HFF-Myc (cell line): Measurements from ENCODE around the gene PDE4D.

Experiments used
- DNase-seq: peaks from one replicate; pipeline ENCODE4 v3.0.0-alpha.2; 2011; ENCODE audit warnings: low read depth; ENCODE audit errors: extremely low read depth
- H3K4me3 ChIP-seq: replicated peaks from 2 replicates; pipeline ENCODE4 v1.5.1; 2011; ENCODE audit warnings: low read depth, mild to moderate bottlenecking, control low read depth, low read length
- TF ChIP-seq, protein P1 (sequence below): IDR thresholded peaks from 2 replicates; pipeline ENCODE4 v1.5.1; 2012; ENCODE audit warnings: mild to moderate bottlenecking, low read depth, low read length, control low read depth; ENCODE audit errors: missing control alignments

The PDE4D gene

GRCh38 chr5:59099270-59099994 is 794.1 kb downstream of the PDE4D start:
- no peak for DNase-seq
- H3K4me3 ChIP-seq = no peak overlapping the region
- TF ChIP-seq, protein P1, sequence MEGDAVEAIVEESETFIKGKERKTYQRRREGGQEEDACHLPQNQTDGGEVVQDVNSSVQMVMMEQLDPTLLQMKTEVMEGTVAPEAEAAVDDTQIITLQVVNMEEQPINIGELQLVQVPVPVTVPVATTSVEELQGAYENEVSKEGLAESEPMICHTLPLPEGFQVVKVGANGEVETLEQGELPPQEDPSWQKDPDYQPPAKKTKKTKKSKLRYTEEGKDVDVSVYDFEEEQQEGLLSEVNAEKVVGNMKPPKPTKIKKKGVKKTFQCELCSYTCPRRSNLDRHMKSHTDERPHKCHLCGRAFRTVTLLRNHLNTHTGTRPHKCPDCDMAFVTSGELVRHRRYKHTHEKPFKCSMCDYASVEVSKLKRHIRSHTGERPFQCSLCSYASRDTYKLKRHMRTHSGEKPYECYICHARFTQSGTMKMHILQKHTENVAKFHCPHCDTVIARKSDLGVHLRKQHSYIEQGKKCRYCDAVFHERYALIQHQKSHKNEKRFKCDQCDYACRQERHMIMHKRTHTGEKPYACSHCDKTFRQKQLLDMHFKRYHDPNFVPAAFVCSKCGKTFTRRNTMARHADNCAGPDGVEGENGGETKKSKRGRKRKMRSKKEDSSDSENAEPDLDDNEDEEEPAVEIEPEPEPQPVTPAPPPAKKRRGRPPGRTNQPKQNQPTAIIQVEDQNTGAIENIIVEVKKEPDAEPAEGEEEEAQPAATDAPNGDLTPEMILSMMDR = no peak

DNA sequence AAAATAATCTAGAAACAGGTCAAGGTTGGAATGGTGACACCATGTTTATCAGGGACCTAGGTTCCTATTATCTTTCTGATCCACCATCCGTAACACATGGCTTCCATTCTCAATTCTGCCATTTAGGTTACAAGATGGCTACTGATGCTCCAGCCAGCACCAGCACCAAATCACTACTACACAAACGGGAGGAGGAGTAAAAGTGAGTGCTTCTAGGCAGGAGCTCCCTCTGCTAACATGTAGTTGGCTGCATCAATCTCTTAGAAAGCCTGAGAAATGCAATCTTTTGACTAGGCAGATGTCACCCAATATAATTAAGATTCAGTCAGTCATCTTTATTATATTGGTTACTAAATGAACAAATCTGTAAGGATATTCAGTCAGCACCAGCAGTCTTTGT is 794.8 kb downstream of the PDE4D start:
- no peak overlapping the region for H3K4me3 ChIP-seq
- TF ChIP-seq, protein P1 = no peak
- DNase-seq = no peak

- no peak for DNase-seq
- TF ChIP-seq, protein P1 = no peak
- no peak overlapping the region for H3K4me3 ChIP-seq
These were observed 795.8 kb downstream of the PDE4D start for GRCh38 chr5:59097712-59098111.

DNA sequence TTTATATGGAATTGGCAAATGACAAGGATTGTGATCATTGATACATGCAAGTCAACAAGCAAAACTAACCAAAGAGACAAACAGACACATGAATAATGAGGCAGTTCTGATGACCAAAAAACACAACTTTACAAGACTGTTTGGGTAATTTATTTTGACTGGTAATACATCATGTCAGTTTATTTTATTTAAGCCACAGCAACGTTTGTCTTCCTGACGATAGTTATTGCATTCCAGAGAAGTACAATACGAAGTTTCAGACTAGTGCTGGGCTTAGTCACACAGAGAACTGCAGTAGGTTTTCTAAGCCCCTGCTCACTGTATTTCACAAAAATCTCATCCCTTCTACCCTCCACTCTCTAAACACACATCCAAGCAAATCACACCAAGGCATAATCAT is 796.4 kb downstream of the PDE4D start:
- no peak for DNase-seq
- no peak overlapping the region for H3K4me3 ChIP-seq
- TF ChIP-seq, protein P1 = no peak

GRCh38 chr5:59095480-59095879 is 798.0 kb downstream of the PDE4D start:
- no peak overlapping the region for H3K4me3 ChIP-seq
- no peak for DNase-seq
- TF ChIP-seq, protein P1 = no peak

DNA sequence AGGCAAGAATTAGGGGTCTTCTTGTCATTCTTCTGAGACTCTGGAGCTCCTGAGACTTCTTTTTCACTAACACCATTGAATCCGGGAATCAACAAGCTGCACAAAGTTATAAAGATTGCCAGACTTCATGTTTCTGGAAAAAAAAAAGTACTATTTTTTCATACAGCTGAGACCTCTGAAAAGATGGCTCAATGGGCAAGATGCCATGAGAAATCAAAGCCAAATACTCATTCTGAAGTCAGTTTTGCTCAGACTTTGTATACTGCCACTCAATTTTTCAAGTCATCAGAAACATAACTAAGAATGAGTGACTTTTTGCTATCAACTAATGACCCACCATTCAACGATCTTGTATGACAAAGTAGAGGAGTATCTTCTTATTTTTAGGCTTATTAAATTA is 798.7 kb downstream of the PDE4D start:
- TF ChIP-seq, protein P1 = no peak
- DNase-seq = no peak
- no peak overlapping the region for H3K4me3 ChIP-seq

GRCh38 chr5:59093329-59093728 is 800.2 kb downstream of the PDE4D start:
- no peak overlapping the region for H3K4me3 ChIP-seq
- TF ChIP-seq, protein P1 = no peak
- no peak for DNase-seq
